ENCODE data around the gene ZNF592.

ZNF592 gene

DNA sequence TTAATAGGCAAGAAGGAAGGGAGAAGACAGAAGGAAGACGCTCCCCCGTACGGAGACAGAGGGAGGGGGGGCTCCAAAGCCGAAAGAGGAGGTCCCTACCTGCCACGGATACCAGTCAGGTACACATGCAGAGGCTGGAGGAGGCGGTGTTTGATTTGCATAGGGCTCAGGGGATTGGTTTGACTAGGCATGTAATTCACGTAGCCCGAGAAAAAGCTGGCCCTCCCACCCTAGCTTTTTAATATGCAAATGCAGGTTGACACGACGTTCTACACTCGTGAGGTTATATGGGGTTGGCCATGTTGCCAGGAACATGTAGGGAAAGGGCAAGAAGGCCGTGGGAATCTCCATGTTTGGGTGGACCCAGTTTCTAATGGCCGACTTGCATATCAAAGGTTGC lies 29.8 kb downstream of the ZNF592 start:
- no peak for DNase-seq (ENCODE audit: low read depth)

DNA sequence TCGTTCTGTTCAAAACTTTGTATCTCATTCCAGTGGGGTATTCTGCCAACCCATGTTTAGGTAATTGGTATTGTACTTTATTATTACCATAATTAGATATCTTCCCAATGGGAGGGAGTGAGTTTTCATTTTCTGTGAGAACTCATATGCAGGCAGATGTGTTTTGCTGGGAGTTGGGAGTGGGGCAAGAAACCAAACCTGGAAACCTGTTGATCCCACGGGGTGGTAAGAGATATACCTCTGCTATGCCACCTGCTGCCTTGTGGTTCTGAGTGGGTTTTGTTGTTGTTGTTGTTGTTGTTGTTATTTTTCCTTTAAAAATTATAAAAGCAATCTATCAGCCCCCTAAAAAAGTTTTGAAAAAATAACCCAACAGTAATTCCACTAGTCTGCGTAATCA lies 32.1 kb downstream of the ZNF592 start:
- DNase-seq (ENCODE audit: low read depth) = no peak

DNA sequence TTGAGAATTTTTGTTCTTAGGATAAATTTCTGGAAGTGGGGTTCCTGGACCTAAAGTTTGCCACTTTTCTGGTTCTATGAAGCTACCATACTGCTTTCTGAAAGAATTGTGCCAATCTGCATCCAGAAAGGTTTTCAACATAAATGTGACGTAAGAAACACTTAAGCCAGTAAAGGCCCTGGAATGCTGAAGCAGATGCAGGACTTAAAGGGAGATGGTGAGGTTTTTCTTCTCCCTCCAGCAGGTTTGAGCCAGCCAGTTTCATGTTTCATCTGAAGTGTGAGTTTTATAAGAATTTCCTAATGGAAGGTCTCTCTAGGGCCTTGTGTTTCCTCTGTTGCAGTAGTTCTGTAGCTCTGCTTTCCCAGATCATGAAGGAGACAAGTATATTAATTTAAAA lies 33.1 kb downstream of the ZNF592 start:
- DNase-seq (ENCODE audit: low read depth) = no peak

- DNase-seq (ENCODE audit: low read depth) = no peak
These were observed 34.0 kb downstream of the ZNF592 start for GRCh38 chr15:84782346-84782745.

DNA sequence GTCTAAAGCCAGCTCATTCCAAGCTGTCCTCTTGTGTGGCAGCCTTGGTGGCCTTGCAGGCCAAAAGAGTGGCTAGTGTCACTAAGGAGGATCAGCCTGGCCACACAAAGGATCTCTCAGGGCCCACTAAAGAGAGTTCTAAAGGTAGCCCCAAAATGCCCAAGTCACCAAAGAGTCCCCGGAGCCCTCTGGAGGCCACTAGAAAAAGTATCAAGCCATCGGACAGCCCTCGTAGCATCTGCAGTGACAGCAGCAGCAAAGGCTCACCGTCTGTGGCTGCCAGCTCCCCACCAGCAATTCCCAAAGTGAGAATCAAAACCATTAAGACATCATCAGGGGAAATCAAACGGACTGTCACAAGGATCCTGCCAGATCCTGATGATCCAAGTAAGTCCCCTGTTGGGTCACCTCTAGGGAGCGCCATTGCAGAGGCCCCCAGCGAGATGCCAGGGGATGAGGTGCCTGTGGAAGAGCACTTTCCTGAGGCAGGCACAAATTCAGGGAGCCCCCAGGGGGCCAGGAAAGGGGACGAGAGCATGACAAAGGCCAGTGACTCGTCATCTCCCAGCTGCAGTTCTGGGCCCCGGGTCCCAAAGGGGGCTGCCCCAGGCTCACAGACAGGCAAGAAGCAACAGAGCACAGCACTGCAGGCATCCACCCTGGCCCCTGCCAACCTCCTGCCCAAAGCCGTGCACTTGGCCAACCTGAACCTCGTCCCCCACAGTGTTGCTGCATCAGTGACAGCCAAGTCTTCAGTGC lies 35.3 kb downstream of the ZNF592 start:
- DNase-seq (ENCODE audit: low read depth) = no peak

DNA sequence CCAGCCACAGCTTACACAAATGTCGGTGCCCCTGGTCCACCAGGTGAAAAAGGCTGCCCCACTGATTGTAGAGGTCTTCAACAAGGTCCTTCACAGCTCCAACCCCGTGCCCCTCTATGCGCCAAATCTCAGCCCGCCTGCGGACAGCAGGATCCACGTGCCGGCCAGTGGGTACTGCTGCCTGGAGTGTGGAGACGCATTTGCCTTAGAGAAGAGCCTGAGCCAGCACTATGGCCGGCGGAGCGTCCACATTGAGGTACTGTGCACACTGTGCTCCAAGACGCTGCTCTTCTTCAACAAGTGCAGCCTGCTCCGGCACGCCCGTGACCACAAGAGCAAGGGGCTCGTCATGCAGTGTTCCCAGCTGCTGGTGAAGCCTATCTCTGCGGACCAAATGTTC lies 35.9 kb downstream of the ZNF592 start:
- no peak for DNase-seq (ENCODE audit: low read depth)

DNA sequence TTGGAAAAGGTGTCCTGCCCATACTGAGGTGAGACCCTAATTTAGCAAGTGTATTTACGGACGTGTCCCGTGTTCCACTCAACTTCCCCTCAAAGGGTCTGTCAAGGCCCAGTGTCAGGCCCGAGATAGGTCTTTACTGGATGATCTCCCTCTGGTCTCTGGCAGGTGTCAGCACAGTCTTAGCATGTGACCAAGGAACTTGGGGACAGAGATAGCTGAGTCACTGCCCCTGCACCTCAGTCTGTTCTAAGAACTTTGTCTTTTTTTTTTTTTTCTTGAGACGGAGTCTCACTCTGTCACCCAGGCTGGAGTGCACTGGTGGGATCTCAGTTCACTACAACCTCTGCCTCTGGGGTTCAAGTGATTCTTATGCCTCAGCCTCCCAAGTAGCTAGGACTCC lies 36.7 kb downstream of the ZNF592 start:
- no peak for DNase-seq (ENCODE audit: low read depth)

- DNase-seq (ENCODE audit: low read depth) = no peak
These were observed 40.1 kb downstream of the ZNF592 start for GRCh38 chr15:84788500-84788899.

DNA sequence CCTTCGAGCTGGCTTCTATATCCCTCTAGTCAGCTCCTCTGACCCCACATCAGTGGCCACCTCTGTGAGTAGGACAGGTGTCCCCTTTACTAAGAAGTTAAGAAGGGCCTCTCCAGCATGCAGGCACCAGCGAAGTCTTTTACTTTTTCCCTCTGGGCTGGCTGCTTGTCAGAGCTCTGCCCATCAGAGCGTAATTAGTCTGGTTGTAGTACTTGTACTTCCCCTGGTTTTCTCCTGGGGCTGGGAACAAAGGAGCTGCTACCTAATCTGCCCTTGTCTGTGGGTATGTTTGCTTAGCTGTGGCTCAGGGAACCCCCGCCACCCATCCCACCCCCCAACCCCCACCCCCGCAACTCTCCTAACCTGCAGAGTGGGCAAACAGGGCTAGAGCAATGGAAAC lies 41.4 kb downstream of the ZNF592 start:
- DNase-seq (ENCODE audit: low read depth) = no peak

GRCh38 chr15:84790676-84791075 lies 42.3 kb downstream of the ZNF592 start:
- DNase-seq (ENCODE audit: low read depth) = no peak

GRCh38 chr15:84791763-84792162 lies 43.4 kb downstream of the ZNF592 start:
- no peak for DNase-seq (ENCODE audit: low read depth)

GRCh38 chr15:84793431-84794161 lies 45.2 kb downstream of the ZNF592 start:
- no peak for DNase-seq (ENCODE audit: low read depth)

DNA sequence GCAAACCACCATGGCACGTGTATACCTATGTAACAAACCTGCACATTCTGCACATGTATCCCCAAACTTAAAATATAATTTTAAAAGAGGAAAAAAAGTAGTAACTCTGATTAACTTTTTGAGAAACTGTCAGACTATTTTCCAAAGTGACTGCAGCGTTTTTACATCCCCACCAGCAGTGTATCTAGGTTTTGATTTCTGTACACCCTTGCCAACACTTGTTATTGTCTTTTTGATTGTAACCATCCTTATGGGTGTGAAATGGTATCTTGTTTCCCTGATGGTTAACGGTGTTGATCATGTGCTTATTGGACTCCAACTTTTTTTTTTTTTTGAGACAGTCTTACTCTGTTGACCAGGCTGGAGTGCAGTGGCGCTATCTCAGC lies 45.8 kb downstream of the ZNF592 start:
- DNase-seq (ENCODE audit: low read depth) = no peak

GRCh38 chr15:84795186-84795585 lies 46.8 kb downstream of the ZNF592 start:
- DNase-seq (ENCODE audit: low read depth) = no peak

DNA sequence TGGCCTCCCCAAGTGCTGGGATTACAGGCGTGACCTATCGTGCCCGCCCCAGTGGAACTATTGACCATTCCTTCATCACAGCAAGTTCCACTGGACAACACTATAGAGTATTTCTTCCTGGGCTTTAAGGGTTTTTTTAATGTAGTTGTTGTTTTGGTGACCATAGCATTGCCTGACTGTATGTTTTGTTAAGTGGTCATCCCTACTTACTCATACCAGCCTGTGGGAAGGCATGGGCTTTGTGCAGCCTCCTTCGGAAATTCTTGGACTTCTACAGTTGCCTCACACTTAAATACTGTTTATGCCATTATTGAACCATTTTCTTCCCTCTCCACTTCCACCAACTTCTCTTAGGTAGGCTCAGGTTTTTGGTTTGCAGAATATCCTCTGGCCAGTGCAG lies 48.8 kb downstream of the ZNF592 start:
- no peak for DNase-seq (ENCODE audit: low read depth)

- DNase-seq (ENCODE audit: low read depth) = no peak
These were observed 49.4 kb downstream of the ZNF592 start for GRCh38 chr15:84797801-84798200.

DNA sequence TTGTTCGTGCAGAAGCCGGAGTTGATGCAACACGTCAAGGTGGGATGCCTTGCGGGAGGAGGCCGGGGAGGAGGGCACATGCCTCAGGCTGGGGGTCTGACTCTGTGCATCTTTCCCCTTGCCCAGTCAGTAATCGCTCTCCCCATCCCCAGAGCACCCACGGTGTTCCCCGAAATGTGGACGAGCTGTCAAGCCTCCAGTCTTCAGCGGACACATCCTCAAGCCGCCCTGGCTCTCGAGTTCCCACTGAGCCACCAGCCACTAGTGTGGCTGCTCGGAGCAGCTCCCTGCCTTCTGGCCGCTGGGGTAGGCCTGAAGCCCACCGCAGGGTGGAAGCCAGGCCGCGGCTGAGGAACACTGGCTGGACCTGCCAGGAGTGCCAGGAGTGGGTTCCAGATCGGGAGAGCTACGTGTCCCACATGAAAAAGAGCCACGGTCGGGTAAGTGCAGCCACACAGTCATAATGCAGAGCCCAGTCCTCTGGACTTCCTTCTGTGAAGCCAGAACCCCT lies 50.1 kb downstream of the ZNF592 start:
- DNase-seq (ENCODE audit: low read depth) = no peak

DNA sequence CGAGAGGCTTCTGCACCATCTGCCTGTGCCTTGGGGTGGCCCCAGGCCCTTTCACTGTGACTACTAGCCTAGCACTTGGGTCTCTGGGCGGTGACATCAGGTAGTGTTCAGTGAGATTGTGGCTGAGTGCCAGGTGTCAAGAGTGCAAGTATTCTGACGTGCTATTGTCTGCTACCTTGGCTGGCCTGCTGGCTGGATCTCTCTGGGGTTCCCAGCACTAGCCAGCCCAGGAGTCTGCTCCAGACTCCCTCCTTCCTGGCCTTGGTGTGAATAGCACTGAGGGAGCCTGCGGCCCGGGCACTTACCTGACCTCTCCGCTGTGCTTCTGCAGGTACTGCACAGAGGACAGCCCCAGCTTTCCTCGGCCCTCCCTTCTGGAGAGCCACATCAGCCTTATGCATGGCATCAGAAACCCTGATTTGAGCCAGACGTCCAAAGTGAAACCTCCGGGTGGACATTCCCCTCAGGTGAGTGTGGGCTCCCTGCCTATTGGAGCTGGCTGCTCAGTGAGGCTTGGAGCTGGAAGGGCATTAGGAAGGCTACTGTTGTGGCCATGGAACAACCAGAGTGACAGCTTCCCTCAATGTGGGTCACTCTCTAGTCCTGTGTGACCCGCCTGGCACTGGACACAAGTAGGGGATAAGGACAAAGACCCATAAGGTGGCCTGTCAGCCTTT lies 51.3 kb downstream of the ZNF592 start:
- DNase-seq (ENCODE audit: low read depth) = no peak

DNA sequence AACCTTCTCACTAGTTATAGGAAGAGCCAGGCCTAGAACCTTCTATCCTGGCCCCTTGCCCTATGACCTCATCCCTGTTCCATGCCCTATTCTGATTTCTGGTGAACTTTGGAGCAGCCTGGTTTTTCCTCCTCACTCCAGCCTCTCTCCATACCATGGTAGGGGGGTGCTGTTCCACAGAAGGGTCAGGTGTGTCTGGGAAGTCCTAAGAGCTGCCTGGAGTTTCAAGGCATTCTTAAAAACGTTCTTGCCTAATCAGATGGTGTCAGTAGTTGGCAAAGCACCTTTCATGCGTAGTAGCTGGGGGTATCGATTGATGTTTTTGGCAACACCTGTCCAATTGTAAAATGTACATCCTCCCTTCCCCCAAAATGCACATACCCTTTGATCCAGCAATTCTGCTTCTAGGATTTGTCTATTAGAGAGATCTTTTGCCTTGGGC lies 52.0 kb downstream of the ZNF592 start:
- DNase-seq (ENCODE audit: low read depth) = no peak

DNA sequence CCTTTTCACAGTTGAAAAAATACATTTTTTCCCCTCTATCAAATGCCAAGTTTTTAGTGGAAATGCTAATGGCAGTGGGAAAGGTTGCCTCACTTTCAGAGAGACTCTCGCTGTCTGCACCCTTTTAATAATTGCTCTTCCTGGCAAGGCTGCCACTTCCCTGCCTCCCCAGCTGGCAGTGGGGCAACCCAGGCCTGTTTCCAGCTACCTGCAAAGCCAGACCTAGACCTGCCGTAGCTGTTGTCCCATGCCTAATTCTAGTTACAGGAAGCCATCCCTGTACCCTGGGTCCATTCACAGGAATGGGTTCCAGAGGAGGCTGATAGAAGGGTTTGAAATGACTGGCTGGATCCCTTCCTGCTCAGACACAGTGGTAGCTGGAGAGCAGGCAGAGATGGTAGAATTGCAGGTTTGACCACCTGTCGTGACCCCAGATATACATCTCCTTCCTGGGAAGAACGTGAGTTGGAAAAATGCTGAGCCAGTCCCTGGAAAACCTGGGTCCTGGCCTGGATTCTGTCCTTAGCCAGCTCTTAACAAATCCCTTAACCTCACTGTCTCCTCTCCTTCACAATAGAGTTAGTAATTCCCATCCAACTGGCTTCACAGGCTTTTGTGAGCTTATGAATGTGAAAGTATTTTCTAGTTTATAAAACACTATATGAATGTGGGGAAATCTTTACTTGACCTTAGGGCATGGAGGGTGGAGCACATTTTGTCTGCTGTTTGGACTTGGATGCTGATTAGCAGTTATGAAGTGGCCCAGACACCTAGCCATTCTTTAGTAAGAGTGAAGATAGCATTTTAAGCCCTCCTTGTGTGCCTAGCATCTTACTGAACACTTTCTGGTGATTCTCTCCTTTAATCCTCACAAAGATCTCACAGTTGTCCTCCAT lies 55.9 kb downstream of the ZNF592 start:
- DNase-seq (ENCODE audit: low read depth) = no peak

- no peak for DNase-seq (ENCODE audit: low read depth)
These were observed 56.8 kb downstream of the ZNF592 start for GRCh38 chr15:84805221-84805620.

DNA sequence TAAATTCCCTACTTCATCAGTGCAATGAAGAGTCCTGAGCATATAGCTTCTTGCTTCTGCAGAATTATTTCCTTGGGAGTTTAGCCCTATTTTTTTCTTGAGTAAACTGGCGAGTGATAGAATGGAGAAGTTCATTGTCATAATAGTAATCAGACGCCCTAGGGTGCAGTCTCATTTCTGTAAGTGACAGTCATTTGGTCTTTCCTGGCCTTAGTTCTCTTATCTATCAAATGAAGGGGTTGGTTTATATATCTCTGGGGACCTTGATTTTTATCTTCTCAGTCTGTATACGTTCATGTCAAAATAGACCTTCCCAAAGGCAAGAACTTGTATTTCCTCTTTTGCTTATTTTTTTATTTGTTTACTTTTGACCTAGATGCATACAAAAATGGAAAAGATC lies 58.8 kb downstream of the ZNF592 start:
- no peak for DNase-seq (ENCODE audit: low read depth)
